NCI-H2107 treated with DMSO at 0.1 percent for 48 hours (cell line): ENCODE results near the gene CDC14B.
A peak's percentile ranks its signal among the peaks of the same experiment; 100 is the strongest.

Experiments used
- DNase-seq: peaks from one replicate; lab custom pipeline; 2025; ENCODE audit not compliant: unreplicated experiment; lab: John Stamatoyannopoulos, UW

Gene CDC14B

GRCh38 chr9:96486386-96487028 is 133.1 kb downstream of the CDC14B start:
- no peak for DNase-seq

- DNase-seq = no peak
These were observed 134.4 kb downstream of the CDC14B start for GRCh38 chr9:96485280-96485679.

- DNase-seq = no peak
These were observed 135.1 kb downstream of the CDC14B start for GRCh38 chr9:96484521-96484931.

- DNase-seq = no peak
These were observed 135.8 kb downstream of the CDC14B start for GRCh38 chr9:96483733-96484390.

GRCh38 chr9:96483197-96483596 is 136.4 kb downstream of the CDC14B start:
- no peak for DNase-seq

- no peak for DNase-seq
These were observed 137.2 kb downstream of the CDC14B start for GRCh38 chr9:96482476-96482875.

GRCh38 chr9:96480736-96481135 is 138.9 kb downstream of the CDC14B start:
- DNase-seq = no peak

- no peak for DNase-seq
These were observed 140.7 kb downstream of the CDC14B start for GRCh38 chr9:96478829-96479371.

- no peak for DNase-seq
These were observed 143.1 kb downstream of the CDC14B start for GRCh38 chr9:96476591-96476990.

GRCh38 chr9:96476013-96476412 is 143.6 kb downstream of the CDC14B start:
- no peak for DNase-seq

GRCh38 chr9:96467784-96468183 is 151.9 kb downstream of the CDC14B start:
- no peak for DNase-seq

GRCh38 chr9:96464426-96464825 is 155.2 kb downstream of the CDC14B start:
- no peak for DNase-seq

GRCh38 chr9:96462541-96462940 is 157.1 kb downstream of the CDC14B start:
- DNase-seq = peak; percentile 51

GRCh38 chr9:96461336-96461735 is 158.3 kb downstream of the CDC14B start:
- no peak for DNase-seq

- DNase-seq = no peak
These were observed 158.8 kb downstream of the CDC14B start for GRCh38 chr9:96460882-96461281.

- DNase-seq = no peak
These were observed 159.2 kb downstream of the CDC14B start for GRCh38 chr9:96460470-96460869.

- DNase-seq = no peak
These were observed 160.2 kb downstream of the CDC14B start for GRCh38 chr9:96459268-96460007.

- no peak for DNase-seq
These were observed 161.4 kb downstream of the CDC14B start for GRCh38 chr9:96458226-96458625.

- no peak for DNase-seq
These were observed 162.4 kb downstream of the CDC14B start for GRCh38 chr9:96457266-96457665.

GRCh38 chr9:96453625-96454024 is 166.0 kb downstream of the CDC14B start:
- DNase-seq = no peak

- peak; percentile 18 for DNase-seq
These were observed 168.8 kb downstream of the CDC14B start for GRCh38 chr9:96450613-96451528.
